Measurements from ENCODE around the gene RPH3AL. TPM values are rescaled to one million over a fixed set of nuclear protein-coding genes. Genes with fewer than 3 reads are reported as not detected.

RPH3AL gene
- total and polyA plus RNA-seq, 10 of the 15 experiments (the other 5 are each of a cell fraction or from before 2014, with no cell fraction given), result 0.04 to 1.2 (median 0.47) TPM; not detected in 2

- H3K79me2 ChIP-seq (ENCODE audit: control insufficient read depth, insufficient read depth, low read length), result no peaks in the 10 kb centered on the region
- H3K9me3 ChIP-seq (replicated peaks; ENCODE audit: control insufficient read depth, insufficient read depth, low read length), result no peaks in the 10 kb centered on the region
- TF ChIP-seq CREB1 (IDR thresholded peaks at IDR 0.05; ENCODE audit: low read depth) (no peak), STAT3 (IDR thresholded peaks at IDR 0.05; ENCODE audit: low read depth, low read length) (no peak), NFIC (IDR thresholded peaks at IDR 0.05; ENCODE audit: low read depth, low read length) (no peak), RUNX3 (IDR thresholded peaks at IDR 0.05; ENCODE audit: low read length) (no peak), KLF5 (IDR thresholded peaks at IDR 0.05; ENCODE audit: partially characterized antibody) (no peak), NFYA (IDR thresholded peaks at IDR 0.05; ENCODE audit: borderline replicate concordance, low read depth, low read length) (no peak), SMAD1 (IDR thresholded peaks at IDR 0.05; ENCODE audit: low read depth, partially characterized antibody) (no peak), ZZZ3 (IDR thresholded peaks at IDR 0.05; ENCODE audit: control insufficient read depth, insufficient read length, low read depth) (no peak), E2F8 (IDR thresholded peaks at IDR 0.05; ENCODE audit: low read depth, partially characterized antibody) (no peak)
- ChIA-PET CTCF (interaction anchor here (0.8 to 1.1 kb wide), 2 partner anchors 9 to 306 kb away, joined by 3 read pairs; no protein-coding TSS in a partner anchor), RAD21 (ENCODE audit: unreplicated experiment) (no interaction called here), SMC1A (ENCODE audit: uncharacterized antibody, unreplicated experiment) (interaction anchor here (0.6 kb wide), 1 partner anchor 581 kb away, joined by 4 read pairs; no protein-coding TSS in a partner anchor), POLR2A (no interaction called here)
- H3K9ac ChIP-seq (ENCODE audit: control insufficient read depth, insufficient read depth, low read length), result no peak overlapping the region
- no peak for FAIRE-seq
- H3K27me3 ChIP-seq (replicated peaks in 1 of 2; ENCODE audit: control insufficient read depth in 2 of 2, insufficient read depth in 2 of 2, low read length in 1 of 2), result no peaks in the 10 kb centered on the region
- no peaks in the 10 kb centered on the region for H3K4me1 ChIP-seq (ENCODE audit: control insufficient read depth, insufficient read depth, low read length)
- ATAC-seq, result no peak
- in situ Hi-C loops (cut with MboI) (no loop called here), intact Hi-C loops (cut with micrococcal nuclease; ENCODE audit: unreplicated experiment) (no loop called here)
- WGBS (ENCODE audit: insufficient coverage, insufficient replicate concordance, low lambda C conversion rate, missing lambda C conversion rate), result 83% methylated on average over 9 of the region's 9 CpGs
- no peak for DNase-seq (ENCODE audit: low read depth, low spot score)
- H3K36me3 ChIP-seq (ENCODE audit: control insufficient read depth in 2 of 2, insufficient read depth in 2 of 2, low read length in 1 of 2), result no peaks in the 10 kb centered on the region
- no peak overlapping the region for H3K4me2 ChIP-seq (ENCODE audit: control insufficient read depth, insufficient read depth)
- no TSS peak for BruUV-seq (replicated peaks)
- no peaks in the 10 kb centered on the region for H4K20me1 ChIP-seq (ENCODE audit: control insufficient read depth, insufficient read depth)
- no peak overlapping the region for H3K4me3 ChIP-seq
- no peak overlapping the region for H2AFZ ChIP-seq (ENCODE audit: control insufficient read depth, low read depth, low read length)
- H3K27ac ChIP-seq (ENCODE audit: control insufficient read depth, insufficient read depth), result no peak overlapping the region
Observed at GRCh38 chr17:395179-395578, 42.6 kb upstream of the RPH3AL start.
